ENCODE measurements around the gene STAG3. TPM values are rescaled to one million over a fixed set of nuclear protein-coding genes. Genes with fewer than 3 reads are reported as not detected.

The STAG3 gene
- total and polyA plus RNA-seq, 2 of the 8 experiments (the other 6 are each of a cell fraction or from before 2014, with no cell fraction given) = 1.3 to 3.3 TPM

DNA sequence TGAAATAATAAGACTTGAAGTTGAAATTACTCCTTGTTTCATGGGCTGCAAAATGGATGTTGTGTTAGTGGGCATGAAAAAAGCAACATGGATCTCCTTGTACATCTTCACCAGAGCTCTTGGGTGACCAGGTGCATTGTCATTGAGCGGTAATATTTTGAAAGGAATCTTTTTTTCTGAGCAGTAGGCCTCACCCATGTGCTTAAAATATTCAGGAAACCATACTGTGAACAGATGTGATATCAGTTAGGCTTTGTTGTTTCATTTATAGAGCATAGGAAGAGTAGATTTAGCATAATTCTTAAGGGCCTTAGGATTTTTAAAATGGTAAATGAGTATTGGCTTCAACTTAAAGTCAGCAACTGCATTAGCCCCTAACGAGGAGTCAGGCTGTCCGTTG, 15.3 kb downstream of the STAG3 start (continued):
- TF ChIP-seq KDM5A (IDR thresholded peaks at IDR 0.05; ENCODE audit: low read length) = no peak
- no peak for TF ChIP-seq TCF12 (IDR thresholded peaks at IDR 0.05; ENCODE audit: low read depth, low read length)
- no peak for TF ChIP-seq TEAD4 (IDR thresholded peaks at IDR 0.05; ENCODE audit: low read depth, low read length)
- TF ChIP-seq ASH2L (IDR thresholded peaks at IDR 0.05; ENCODE audit: low read length) = no peak
- no peak for TF ChIP-seq POU5F1 (IDR thresholded peaks at IDR 0.05; ENCODE audit: low read depth, low read length)

All from H1 (cell line).